HT1080 (cell line): Measurements from ENCODE around the gene CDC25C. TPM values are rescaled to one million over a fixed set of nuclear protein-coding genes. Genes with fewer than 3 reads are reported as not detected.

Experiments used
- total RNA-seq: library from RNA; depleted of rRNA; stranded (reverse); fragments of >200 nt; shearing (Covaris generic); gene quantifications from 2 replicates; pipeline ENCODE4 v1.2.3, GENCODE V29; 2014; rRNA removed

Gene CDC25C
- total RNA-seq, 1 experiment from 2014 or later = 15.5 TPM

Other genes starting within 250 kb of the CDC25C start
- not detected in 2 replicates for gene WNT8A, start 247.8 kb downstream of the CDC25C start, total RNA-seq
- not detected in 2 replicates for gene NME5, start 192.4 kb downstream of the CDC25C start, total RNA-seq
- 48.9 and 59.1 TPM in 2 replicates for gene BRD8, start 153.2 kb downstream of the CDC25C start, total RNA-seq
- gene KIF20A, start 152.7 kb downstream of the CDC25C start, total RNA-seq = 99.6 and 107 TPM in 2 replicates
- gene CDC23, start 118.5 kb downstream of the CDC25C start, total RNA-seq = 55.0 and 56.1 TPM in 2 replicates
- gene GFRA3, start 57.2 kb downstream of the CDC25C start, total RNA-seq = not detected in 2 replicates
- gene FAM53C, start 6.5 kb upstream of the CDC25C start, total RNA-seq = 52.9 and 58.0 TPM in 2 replicates
- 37.4 and 39.7 TPM in 2 replicates for gene KDM3B, start 20.9 kb upstream of the CDC25C start, total RNA-seq
- 1.6 and 2.6 TPM in 2 replicates for gene REEP2, start 107.3 kb upstream of the CDC25C start, total RNA-seq
- 0.60 and 0.64 TPM in 2 replicates for gene EGR1, start 133.7 kb upstream of the CDC25C start, total RNA-seq
- 188 and 191 TPM in 2 replicates for gene ETF1, start 211.4 kb upstream of the CDC25C start, total RNA-seq
- gene HSPA9, start 243.6 kb upstream of the CDC25C start, total RNA-seq = 469 and 486 TPM in 2 replicates